ENCODE measurements around the gene PITRM1.

- TF ChIP-seq, protein P1, sequence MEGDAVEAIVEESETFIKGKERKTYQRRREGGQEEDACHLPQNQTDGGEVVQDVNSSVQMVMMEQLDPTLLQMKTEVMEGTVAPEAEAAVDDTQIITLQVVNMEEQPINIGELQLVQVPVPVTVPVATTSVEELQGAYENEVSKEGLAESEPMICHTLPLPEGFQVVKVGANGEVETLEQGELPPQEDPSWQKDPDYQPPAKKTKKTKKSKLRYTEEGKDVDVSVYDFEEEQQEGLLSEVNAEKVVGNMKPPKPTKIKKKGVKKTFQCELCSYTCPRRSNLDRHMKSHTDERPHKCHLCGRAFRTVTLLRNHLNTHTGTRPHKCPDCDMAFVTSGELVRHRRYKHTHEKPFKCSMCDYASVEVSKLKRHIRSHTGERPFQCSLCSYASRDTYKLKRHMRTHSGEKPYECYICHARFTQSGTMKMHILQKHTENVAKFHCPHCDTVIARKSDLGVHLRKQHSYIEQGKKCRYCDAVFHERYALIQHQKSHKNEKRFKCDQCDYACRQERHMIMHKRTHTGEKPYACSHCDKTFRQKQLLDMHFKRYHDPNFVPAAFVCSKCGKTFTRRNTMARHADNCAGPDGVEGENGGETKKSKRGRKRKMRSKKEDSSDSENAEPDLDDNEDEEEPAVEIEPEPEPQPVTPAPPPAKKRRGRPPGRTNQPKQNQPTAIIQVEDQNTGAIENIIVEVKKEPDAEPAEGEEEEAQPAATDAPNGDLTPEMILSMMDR (IDR thresholded peaks at IDR 0.05): no peak
- no peak for TF ChIP-seq POLR2A (IDR thresholded peaks at IDR 0.05)
Observed at GRCh38 chr10:3100093-3100792, 72.3 kb downstream of the PITRM1 start.
